K562 (cell line): ENCODE measurements around the gene ERAL1. TPM values are rescaled to one million over a fixed set of nuclear protein-coding genes. Genes with fewer than 3 reads are reported as not detected.

ENCODE experiments used
- ATAC-seq: fragments of 200-7000 bp; cut with Tn5 transposase; 3 replicates; pipeline ENCODE4 v1.9.1; 2020; ENCODE audit warnings: moderate library complexity
- BruUV-seq: library from RNA; stranded (reverse); fragments of 400-500 nt; replicated peaks from 2 replicates; lab custom pipeline; 2021; lab: Mats Ljungman, UMichigan
- CTCF ChIA-PET: fragments of 300-600 bp; formaldehyde crosslinking; extraction: SDS; loops from one replicate; lab custom pipeline; 2021; ENCODE audit warnings: low intra/inter-chr PET ratio; lab: Yijun Ruan, JAX
- POLR2A ChIA-PET: fragments of 300-600, 350-650 bp; sonication (Branson Sonifier 250); formaldehyde crosslinking; extraction: SDS; loops from one replicate; lab custom pipeline; 2021; ENCODE audit warnings: antibody characterized with exemption, inconsistent platforms; lab: Yijun Ruan, JAX
- DNase-seq, 4 experiments: peaks; one replicate each; pipeline versions ENCODE4 v3.0.0 to v3.0.0-alpha.2; 2011 to 2018; ENCODE audit warnings: low spot score in 3 of 4, mixed read lengths in 3 of 4; ENCODE audit errors: extremely low read depth in 1 of 4
- FAIRE-seq: peaks from 2 replicates; lab custom pipeline; 2011; peaks lifted over from hg19 to GRCh38; lab: Jason Lieb, UNC
- H2AFZ ChIP-seq: 2 replicates; pipeline ENCODE4 v1.6.0; 2011; ENCODE audit warnings: low read depth, low read length, control low read depth, inconsistent platforms
- H3K27ac ChIP-seq: fragments of 200-600 bp; 3 replicates; pipeline ENCODE4 v1.8.0; 2011; ENCODE audit warnings: low read depth, mild to moderate bottlenecking, control low read depth, inconsistent platforms, low read length, moderate library complexity, mixed read lengths; ENCODE audit errors: extremely low read depth
- H3K27me3 ChIP-seq, 2 experiments: fragments of 300-600 bp in 1 of 2; 2 replicates in 1 of 2; 3 replicates in 1 of 2; pipeline versions ENCODE4 v1.6.0 to v1.8.0; 2011; ENCODE audit warnings: inconsistent platforms in 2 of 2, low read length in 2 of 2, mild to moderate bottlenecking in 1 of 2, mixed read lengths in 1 of 2, moderate library complexity in 1 of 2; ENCODE audit not compliant: control insufficient read depth in 2 of 2, insufficient read depth in 2 of 2
- H3K36me3 ChIP-seq: fragments of 300-600 bp; 3 replicates; pipeline ENCODE4 v1.8.0; 2011; ENCODE audit warnings: mild to moderate bottlenecking, low read length, inconsistent platforms; ENCODE audit not compliant: control insufficient read depth, insufficient read depth
- H3K4me1 ChIP-seq, 2 experiments: fragments of 200-600 bp in 1 of 2; replicated peaks in 1 of 2; 2 replicates in 1 of 2; 3 replicates in 1 of 2; pipeline versions ENCODE4 v1.5.1 to v1.8.0; 2011; ENCODE audit warnings: inconsistent platforms in 2 of 2, low read length in 2 of 2, mild to moderate bottlenecking in 1 of 2, mixed read lengths in 1 of 2, moderate library complexity in 1 of 2; ENCODE audit not compliant: control insufficient read depth in 2 of 2, insufficient read depth in 2 of 2
- H3K4me2 ChIP-seq: 2 replicates; pipeline ENCODE4 v1.6.1; 2011; ENCODE audit warnings: low read length, control low read depth, inconsistent platforms, mixed read lengths; ENCODE audit not compliant: insufficient read depth
- H3K4me3 ChIP-seq: fragments of 200-600 bp; sonication (generic), shearing (Covaris generic); 2 replicates; pipeline ENCODE4 v1.5.1; 2016; ENCODE audit warnings: control low read depth, inconsistent platforms
- H3K79me2 ChIP-seq: fragments of 200-600 bp; 3 replicates; pipeline ENCODE4 v1.8.0; 2011; ENCODE audit warnings: low read length, inconsistent platforms; ENCODE audit not compliant: control insufficient read depth, insufficient read depth
- H3K9ac ChIP-seq, 2 experiments: 2 replicates each; pipeline versions ENCODE4 v1.6.0 to v1.6.1; 2011; ENCODE audit warnings: low read depth in 2 of 2, low read length in 2 of 2, control low read depth in 1 of 2, inconsistent platforms in 1 of 2, mild to moderate bottlenecking in 1 of 2, mixed read lengths in 1 of 2; ENCODE audit not compliant: insufficient read depth in 1 of 2
- H3K9me1 ChIP-seq: one replicate; pipeline ENCODE4 v1.6.0; 2011; ENCODE audit warnings: inconsistent platforms, mild to moderate bottlenecking, low read length, moderate library complexity; ENCODE audit not compliant: control insufficient read depth, insufficient read depth
- H3K9me3 ChIP-seq: replicated peaks from 2 replicates; pipeline ENCODE4 v1.5.1; 2011; ENCODE audit warnings: low read depth, low read length, inconsistent platforms; ENCODE audit not compliant: control insufficient read depth, insufficient read depth
- H4K20me1 ChIP-seq: replicated peaks from 2 replicates; pipeline ENCODE4 v1.6.1; 2011; ENCODE audit warnings: low read length, inconsistent platforms, mixed read lengths; ENCODE audit not compliant: control insufficient read depth, insufficient read depth
- CUX1 ChIP-seq: fragments of 200-800 bp; sonication (Bioruptor generic); IDR thresholded peaks from 2 replicates; pipeline ENCODE4 v1.6.1; 2016; ENCODE audit warnings: missing genetic modification characterization, missing compliant biosample characterization
- EHMT2 ChIP-seq: fragments of 450-650 bp; IDR thresholded peaks from 2 replicates; pipeline ENCODE4 v1.6.1; 2018; ENCODE audit warnings: antibody characterized with exemption
- ELK1 ChIP-seq: sonication (generic); formaldehyde crosslinking; IDR thresholded peaks from 2 replicates; pipeline ENCODE4 v1.8.1; 2022; ENCODE audit warnings: missing genetic modification reagents
- RNF2 ChIP-seq: sonication (generic); IDR thresholded peaks from 2 replicates; pipeline ENCODE4 v1.6.1; 2016
- STAT6 ChIP-seq: sonication (generic); formaldehyde crosslinking; IDR thresholded peaks from 2 replicates; pipeline ENCODE4 v1.8.1; 2023; ENCODE audit warnings: mild to moderate bottlenecking, missing genetic modification reagents
- TAF15 ChIP-seq: fragments of 200-400 bp; formaldehyde crosslinking; IDR thresholded peaks from 2 replicates; pipeline ENCODE4 v1.6.1; 2017; ENCODE audit warnings: mild to moderate bottlenecking, low read depth, low read length, moderate library complexity
- U2AF1 ChIP-seq: fragments of 200-400 bp; formaldehyde crosslinking; optimal IDR thresholded peaks from 2 replicates; pipeline ENCODE3; 2017; ENCODE audit warnings: mild to moderate bottlenecking, low read depth, low read length, moderate library complexity
- ZBTB43 ChIP-seq: sonication (generic); formaldehyde crosslinking; IDR thresholded peaks from 2 replicates; pipeline ENCODE4 v1.8.0; 2023; ENCODE audit warnings: mild to moderate bottlenecking, missing genetic modification reagents
- ZNF347 ChIP-seq: fragments of 450-650 bp; formaldehyde crosslinking; IDR thresholded peaks from 2 replicates; pipeline ENCODE4 v1.4.0; 2020; ENCODE audit warnings: low read depth, mild to moderate bottlenecking, moderate library complexity
- WGBS: fragments of 100-300 bp; shearing (Covaris generic); methylation state at CpG from one replicate; pipeline ENCODE4 v1.1.6; 2016; ENCODE audit warnings: low coverage, mixed read lengths; ENCODE audit not compliant: insufficient coverage; ENCODE audit errors: missing lambda C conversion rate; 5-methylcytosine and 5-hydroxymethylcytosine counted together
- in situ Hi-C: fragments of 300-500 bp; cut with MboI; formaldehyde crosslinking; loops from 4 replicates; pipeline ENCODE4 v1.15.0; 2018; ENCODE audit warnings: inconsistent platforms, mixed read lengths
- intact Hi-C: fragments of 100-400 bp; cut with micrococcal nuclease; formaldehyde crosslinking; loops from 2 replicates; pipeline ENCODE4 v1.14.2; 2022
- polyA plus RNA-seq, 8 experiments: library from polyadenylated mRNA; depleted of rRNA in 4 of 8; stranded (reverse) in 5 of 8; unstranded in 3 of 8; fragments of >200 nt; fragmentation: Nextera tagmentation in 2 of 8; fragmentation: Illumina TruSeq in 1 of 8; extraction: Ambion mirVana in 2 of 8; extraction: Trizol in 1 of 8; gene quantifications; 2 replicates each; pipeline versions ENCODE4 v1.2.1 to v1.2.3, GENCODE V29; 2011 to 2014; ENCODE audit warnings: inconsistent platforms in 1 of 8, missing spikeins in 1 of 8
- total RNA-seq, 7 experiments: library from RNA; depleted of rRNA in 6 of 7; stranded (reverse); fragments of >200 nt in 6 of 7; fragmentation: Illumina TruSeq in 2 of 7; extraction: Trizol in 2 of 7; gene quantifications; 2 replicates each; pipeline versions ENCODE4 v1.2.1 to v1.2.3, GENCODE V29; 2011 to 2021; ENCODE audit warnings: low replicate concordance in 1 of 7

The ERAL1 gene
- total and polyA plus RNA-seq, 9 of the 15 experiments (the other 6 are each of a cell fraction or from before 2014, with no cell fraction given): 37.5 to 351 (median 106) TPM

GRCh38 chr17:28818819-28819221 lies 36.0 kb upstream of the ERAL1 start:
- intact Hi-C loops: no loop called here
- Histone ChIP-seq H3K27me3 (no peaks in the 10 kb centered on the region), H3K27ac (peak overlapping the region; percentile 13; the same call in 1 of the 3 replicates), H3K36me3 (peaks cover 15% of the 10 kb centered on the region; the same call in 1 of the 3 replicates), H3K9ac (no peak overlapping the region), H3K4me1 (peaks cover 14 to 18% of the 10 kb centered on the region in 2 experiments; a peak in 4 of 5 replicates), H3K9me3 (no peaks in the 10 kb centered on the region), H3K4me3 (no peak overlapping the region), H3K9me1 (no peaks in the 10 kb centered on the region), H2AFZ (no peak overlapping the region), H4K20me1 (no peaks in the 10 kb centered on the region), H3K4me2 (no peak overlapping the region), H3K79me2 (peaks cover 92% of the 10 kb centered on the region)
- ATAC-seq (no peak), DNase-seq (no peak), FAIRE-seq (no peak)
- WGBS: 31% methylated on average over 3 of the region's 3 CpGs
- CTCF ChIA-PET: no interaction called here
- in situ Hi-C loops: no loop called here
- BruUV-seq: no TSS peak
- POLR2A ChIA-PET: interaction anchor here (0.6 to 1.4 kb wide), 7 partner anchors 9 to 131 kb away, joined by 3 to 4 read pairs (median 3); no protein-coding TSS in a partner anchor
- TF ChIP-seq TAF15 (no peak), CUX1 (CRISPR knock-in tag) (no peak), EHMT2 (peak; percentile 62; the same call in 1 of the 2 replicates), RNF2 (no peak), U2AF1 (no peak), ZBTB43 (CRISPR knock-in tag) (no peak), STAT6 (no peak), ZNF347 (CRISPR knock-in tag) (no peak), ELK1 (CRISPR knock-in tag) (no peak)
